GM19035 (cell line): Measurements from ENCODE around the gene GPR183.

Experiments
- ATAC-seq: cut with Tn5 transposase; IDR thresholded peaks from one replicate; pipeline ENCODE4 v1.9.1; 2021; ENCODE audit not compliant: unreplicated experiment

The GPR183 gene

GRCh38 chr13:99296398-99296797 lies 10.8 kb downstream of the GPR183 start:
- peak; percentile 42 for ATAC-seq

- no peak for ATAC-seq
Observed at GRCh38 chr13:99295488-99296252, 11.5 kb downstream of the GPR183 start.

- ATAC-seq, result no peak
Observed at GRCh38 chr13:99294958-99295357, 12.2 kb downstream of the GPR183 start.

- no peak for ATAC-seq
Observed at GRCh38 chr13:99294198-99294597, 13.0 kb downstream of the GPR183 start.

GRCh38 chr13:99293178-99293577 lies 14.0 kb downstream of the GPR183 start:
- no peak for ATAC-seq

GRCh38 chr13:99290894-99291293 lies 16.3 kb downstream of the GPR183 start:
- ATAC-seq, result no peak

GRCh38 chr13:99289674-99290337 lies 17.4 kb downstream of the GPR183 start:
- ATAC-seq, result no peak

- ATAC-seq, result no peak
Observed at GRCh38 chr13:99289271-99289670, 17.9 kb downstream of the GPR183 start.

GRCh38 chr13:99288089-99288488 lies 19.1 kb downstream of the GPR183 start:
- ATAC-seq, result peak; percentile 82

GRCh38 chr13:99287551-99287950 lies 19.6 kb downstream of the GPR183 start:
- peak; percentile 5 for ATAC-seq

GRCh38 chr13:99285432-99286182 lies 21.6 kb downstream of the GPR183 start:
- ATAC-seq, result no peak

GRCh38 chr13:99282264-99283231 lies 24.7 kb downstream of the GPR183 start:
- ATAC-seq, result peak; percentile 69

- peak; percentile 78 for ATAC-seq
Observed at GRCh38 chr13:99281811-99282263, 25.4 kb downstream of the GPR183 start.

- no peak for ATAC-seq
Observed at GRCh38 chr13:99280166-99280565, 27.0 kb downstream of the GPR183 start.

GRCh38 chr13:99279637-99280036 lies 27.6 kb downstream of the GPR183 start:
- no peak for ATAC-seq

GRCh38 chr13:99278843-99279242 lies 28.4 kb downstream of the GPR183 start:
- no peak for ATAC-seq

GRCh38 chr13:99278200-99278599 lies 29.0 kb downstream of the GPR183 start:
- ATAC-seq, result no peak

GRCh38 chr13:99277629-99278028 lies 29.6 kb downstream of the GPR183 start:
- no peak for ATAC-seq

GRCh38 chr13:99276706-99277105 lies 30.5 kb downstream of the GPR183 start:
- no peak for ATAC-seq

GRCh38 chr13:99275093-99275469 lies 32.1 kb downstream of the GPR183 start:
- ATAC-seq, result no peak

- no peak for ATAC-seq
Observed at GRCh38 chr13:99273128-99273527, 34.1 kb downstream of the GPR183 start.
